HCT116 (cell line): ENCODE measurements around the gene AOAH. TPM values are rescaled to one million over a fixed set of nuclear protein-coding genes. Genes with fewer than 3 reads are reported as not detected.

Experiments used
- ATAC-seq: fragments of 200-7000 bp; cut with Tn5 transposase; 2 replicates; pipeline ENCODE4 v1.9.1; 2020; ENCODE audit warnings: mild to moderate bottlenecking, moderate library complexity
- BruUV-seq: library from RNA; stranded (reverse); fragments of 400-500 nt; replicated peaks from 2 replicates; lab custom pipeline; 2021; lab: Mats Ljungman, UMichigan
- CTCF ChIA-PET: fragments of 300-600 bp; sonication (Branson Sonifier 250); formaldehyde crosslinking; loops from one replicate; lab custom pipeline; 2021; ENCODE audit warnings: antibody characterized with exemption; lab: Charles Lee
- POLR2A ChIA-PET: fragments of 300-600, 350-600 bp; sonication (Branson Sonifier 250); formaldehyde crosslinking; loops from one replicate; lab custom pipeline; 2021; ENCODE audit warnings: antibody characterized with exemption; lab: Charles Lee
- RAD21 ChIA-PET, 2 experiments: fragments of 300-600 bp; sonication (Branson Sonifier 250); formaldehyde crosslinking; loops; one replicate each; lab custom pipeline; 2023; ENCODE audit warnings: low total read pairs in 2 of 2; ENCODE audit not compliant: uncharacterized antibody in 2 of 2, unreplicated experiment in 2 of 2, low non-redundant PET in 1 of 2; lab: Charles Lee
- DNase-seq: peaks from one replicate; pipeline ENCODE4 v3.0.0-alpha.2; 2010; ENCODE audit warnings: low read depth, low spot score
- H2AFZ ChIP-seq: fragments of 200-600 bp; shearing (Covaris generic), sonication (generic); 2 replicates; pipeline ENCODE4 v1.6.1; 2017; ENCODE audit warnings: low read depth, mixed run types, mixed read lengths, antibody characterized with exemption, low read length; ENCODE audit not compliant: poor library complexity, severe bottlenecking
- H3K27ac ChIP-seq: 2 replicates; pipeline ENCODE4 v1.5.1; 2012; ENCODE audit warnings: low read depth, low read length
- H3K27me3 ChIP-seq: fragments of 200-600 bp; sonication (generic); 2 replicates; pipeline ENCODE4 v1.6.1; 2016; ENCODE audit warnings: mixed run types, low read length, mixed read lengths; ENCODE audit not compliant: insufficient read depth
- H3K36me3 ChIP-seq, 2 experiments: fragments of 200-500 bp in 1 of 2; fragments of 200-600 bp in 1 of 2; sonication (Bioruptor generic) in 1 of 2; sonication (generic) in 1 of 2; 2 replicates each; pipeline versions ENCODE4 v1.5.1 to v1.6.1; 2014 to 2016; ENCODE audit warnings: low read length in 2 of 2, inconsistent platforms in 1 of 2, mixed read lengths in 1 of 2, mixed run types in 1 of 2; ENCODE audit not compliant: insufficient read depth in 2 of 2, control insufficient read depth in 1 of 2
- H3K4me1 ChIP-seq, 2 experiments: fragments of 200-600 bp in 1 of 2; sonication (generic) in 1 of 2; 2 replicates each; pipeline versions ENCODE4 v1.5.1 to v1.6.1; 2012 to 2017; ENCODE audit warnings: low read length in 2 of 2, inconsistent platforms in 1 of 2, mild to moderate bottlenecking in 1 of 2, mixed read lengths in 1 of 2, mixed run types in 1 of 2, moderate library complexity in 1 of 2; ENCODE audit not compliant: insufficient read depth in 2 of 2, control insufficient read depth in 1 of 2
- H3K4me2 ChIP-seq: fragments of 200-600 bp; sonication (generic); 2 replicates; pipeline ENCODE4 v1.6.1; 2017; ENCODE audit warnings: mixed run types, low read length, mixed read lengths
- H3K4me3 ChIP-seq, 2 experiments: fragments of 200-600 bp in 1 of 2; sonication (generic) in 1 of 2; replicated peaks in 1 of 2; 2 replicates each; pipeline ENCODE4 v1.5.1; 2011 to 2016; ENCODE audit warnings: low read length in 2 of 2, control low read depth in 1 of 2, low read depth in 1 of 2, mild to moderate bottlenecking in 1 of 2, mixed read lengths in 1 of 2, mixed run types in 1 of 2
- H3K79me2 ChIP-seq: fragments of 200-600 bp; sonication (generic); 2 replicates; pipeline ENCODE4 v1.6.1; 2017; ENCODE audit warnings: mild to moderate bottlenecking, mixed run types, low read length, moderate library complexity, mixed read lengths; ENCODE audit not compliant: insufficient read depth
- H3K9ac ChIP-seq: fragments of 200-600 bp; sonication (generic); 2 replicates; pipeline ENCODE4 v1.6.1; 2016; ENCODE audit warnings: low read length, mixed read lengths
- H3K9me2 ChIP-seq: fragments of 200-600 bp; sonication (generic), shearing (Covaris generic); 2 replicates; pipeline ENCODE4 v1.6.1; 2017; ENCODE audit warnings: mixed run types, mild to moderate bottlenecking, moderate library complexity; ENCODE audit not compliant: insufficient read depth
- H3K9me3 ChIP-seq, 2 experiments: fragments of 200-500 bp in 1 of 2; fragments of 200-600 bp in 1 of 2; sonication (Bioruptor generic) in 1 of 2; sonication (generic) in 1 of 2; 2 replicates each; pipeline ENCODE4 v1.6.1; 2014 to 2017; ENCODE audit warnings: low read length in 2 of 2, mixed read lengths in 2 of 2, inconsistent platforms in 1 of 2, low read depth in 1 of 2, mild to moderate bottlenecking in 1 of 2, mixed run types in 1 of 2, moderate library complexity in 1 of 2; ENCODE audit not compliant: control insufficient read depth in 1 of 2, insufficient read depth in 1 of 2
- H4K20me1 ChIP-seq: fragments of 200-600 bp; sonication (generic), shearing (Covaris generic); 2 replicates; pipeline ENCODE4 v1.6.1; 2017; ENCODE audit warnings: mixed run types, mild to moderate bottlenecking, moderate library complexity; ENCODE audit not compliant: insufficient read depth
- EZH2 ChIP-seq: fragments of 200-600 bp; sonication (generic); IDR thresholded peaks from 2 replicates; pipeline ENCODE4 v1.6.1; 2017; ENCODE audit warnings: antibody characterized with exemption, mixed run types
- POLR2AphosphoS5 ChIP-seq: IDR thresholded peaks from 2 replicates; pipeline ENCODE4 v1.6.1; 2011; ENCODE audit warnings: mild to moderate bottlenecking, low read depth, low read length, moderate library complexity
- RAD21 ChIP-seq: IDR thresholded peaks from 2 replicates; pipeline ENCODE4 v1.6.1; 2012; ENCODE audit warnings: low read depth, mild to moderate bottlenecking
- YY1 ChIP-seq: IDR thresholded peaks from 2 replicates; pipeline ENCODE4 v1.6.1; 2011; ENCODE audit warnings: low read length, low read depth, moderate library complexity, mild to moderate bottlenecking; ENCODE audit not compliant: insufficient replicate concordance; ENCODE audit errors: extremely low read depth
- intact Hi-C: fragments of 100-400 bp; cut with micrococcal nuclease; formaldehyde crosslinking; loops from 2 replicates; pipeline ENCODE4 v1.10.0; 2022
- total RNA-seq: library from RNA; stranded (reverse); gene quantifications from one replicate; pipeline ENCODE4 v1.2.1, GENCODE V29; 2021; ENCODE audit not compliant: unreplicated experiment
- TF ChIP-seq, protein P1 (sequence below): IDR thresholded peaks from 2 replicates; pipeline ENCODE4 v1.6.1; 2011; ENCODE audit warnings: mild to moderate bottlenecking, low read length, moderate library complexity; ENCODE audit not compliant: insufficient replicate concordance; ENCODE audit errors: extremely low read depth
- TF ChIP-seq, protein P2 (sequence below): IDR thresholded peaks from 2 replicates; pipeline ENCODE4 v1.6.1; 2012

The AOAH gene
- total RNA-seq, 1 experiment from 2014 or later = 1.1 TPM

DNA sequence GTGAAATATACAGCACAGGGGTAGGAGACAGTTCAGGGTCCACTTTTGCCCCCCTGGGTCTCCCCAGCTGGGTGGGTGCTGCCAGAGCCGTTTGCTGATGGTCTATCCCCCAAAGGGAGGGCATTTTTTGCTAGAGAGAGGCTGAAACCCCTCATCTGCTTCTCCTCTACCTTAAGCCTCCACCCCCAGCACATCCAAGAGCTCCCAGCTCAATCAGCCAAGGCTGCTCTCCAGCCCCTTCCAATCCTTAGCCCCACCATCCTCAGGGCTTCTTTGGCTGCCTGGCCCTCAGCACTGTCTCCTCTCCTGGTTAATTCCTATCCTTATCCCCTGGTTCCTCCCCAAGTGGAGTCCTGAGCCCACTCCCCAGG, 153.1 kb downstream of the AOAH start:
- H3K9me2 ChIP-seq = no peaks in the 10 kb centered on the region
- ATAC-seq = no peak
- no peaks in the 10 kb centered on the region for H3K36me3 ChIP-seq
- no peak overlapping the region for H3K4me3 ChIP-seq
- CTCF ChIA-PET = no interaction called here
- TF ChIP-seq RAD21 = no peak
- no peak for TF ChIP-seq EZH2
- TF ChIP-seq, all 23 proteins: peak for 0
- no peak overlapping the region for H3K4me2 ChIP-seq
- H3K79me2 ChIP-seq = no peaks in the 10 kb centered on the region
- H2AFZ ChIP-seq = no peak overlapping the region
- no peaks in the 10 kb centered on the region for H4K20me1 ChIP-seq
- no peaks in the 10 kb centered on the region for H3K9me3 ChIP-seq
- no peak overlapping the region for H3K9ac ChIP-seq
- intact Hi-C loops = no loop called here
- no TSS peak for BruUV-seq
- no peaks in the 10 kb centered on the region for H3K27me3 ChIP-seq
- no peak for DNase-seq
- POLR2A ChIA-PET = no interaction called here
- RAD21 ChIA-PET = no interaction called here
- no peaks in the 10 kb centered on the region for H3K4me1 ChIP-seq
- no peak overlapping the region for H3K27ac ChIP-seq

DNA sequence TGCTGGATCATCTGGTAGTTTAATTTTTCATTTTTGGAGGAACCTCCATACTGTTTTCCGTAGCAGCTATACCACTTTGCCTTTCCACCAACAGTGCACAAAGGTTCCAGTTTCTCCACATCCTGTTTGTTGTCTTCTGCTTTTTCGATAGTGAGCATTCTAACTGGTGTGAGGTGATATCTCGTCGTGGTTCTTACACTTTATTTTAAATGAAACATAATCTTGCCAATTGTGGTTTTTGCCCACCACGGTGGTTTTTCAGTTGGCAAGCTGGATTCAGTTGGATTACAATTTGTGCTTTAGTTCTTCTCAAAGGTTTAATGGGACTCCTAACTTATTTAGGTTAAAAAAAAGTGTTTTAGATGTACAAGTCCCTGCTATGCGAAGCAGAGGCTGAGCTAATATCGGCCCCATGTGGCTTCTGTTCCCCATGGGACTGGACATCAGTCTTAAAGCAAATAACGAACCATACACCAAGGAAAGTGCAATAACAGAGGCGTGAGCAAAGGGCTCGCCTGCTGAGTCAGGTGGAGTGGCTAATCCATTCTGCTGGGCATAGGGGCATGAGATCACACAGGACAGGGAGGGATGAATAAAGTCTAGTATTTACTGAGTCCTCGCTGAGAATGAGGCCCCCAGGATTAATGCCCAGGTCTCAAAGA, 153.6 kb downstream of the AOAH start:
- H3K4me2 ChIP-seq = no peak overlapping the region
- H3K9me2 ChIP-seq = no peaks in the 10 kb centered on the region
- intact Hi-C loops = no loop called here
- no TSS peak for BruUV-seq
- H3K9me3 ChIP-seq = no peaks in the 10 kb centered on the region
- TF ChIP-seq YY1 = no peak
- TF ChIP-seq, protein P1, sequence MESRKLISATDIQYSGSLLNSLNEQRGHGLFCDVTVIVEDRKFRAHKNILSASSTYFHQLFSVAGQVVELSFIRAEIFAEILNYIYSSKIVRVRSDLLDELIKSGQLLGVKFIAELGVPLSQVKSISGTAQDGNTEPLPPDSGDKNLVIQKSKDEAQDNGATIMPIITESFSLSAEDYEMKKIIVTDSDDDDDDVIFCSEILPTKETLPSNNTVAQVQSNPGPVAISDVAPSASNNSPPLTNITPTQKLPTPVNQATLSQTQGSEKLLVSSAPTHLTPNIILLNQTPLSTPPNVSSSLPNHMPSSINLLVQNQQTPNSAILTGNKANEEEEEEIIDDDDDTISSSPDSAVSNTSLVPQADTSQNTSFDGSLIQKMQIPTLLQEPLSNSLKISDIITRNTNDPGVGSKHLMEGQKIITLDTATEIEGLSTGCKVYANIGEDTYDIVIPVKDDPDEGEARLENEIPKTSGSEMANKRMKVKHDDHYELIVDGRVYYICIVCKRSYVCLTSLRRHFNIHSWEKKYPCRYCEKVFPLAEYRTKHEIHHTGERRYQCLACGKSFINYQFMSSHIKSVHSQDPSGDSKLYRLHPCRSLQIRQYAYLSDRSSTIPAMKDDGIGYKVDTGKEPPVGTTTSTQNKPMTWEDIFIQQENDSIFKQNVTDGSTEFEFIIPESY = no peak
- TF ChIP-seq POLR2AphosphoS5 = no peak
- TF ChIP-seq, protein P2, sequence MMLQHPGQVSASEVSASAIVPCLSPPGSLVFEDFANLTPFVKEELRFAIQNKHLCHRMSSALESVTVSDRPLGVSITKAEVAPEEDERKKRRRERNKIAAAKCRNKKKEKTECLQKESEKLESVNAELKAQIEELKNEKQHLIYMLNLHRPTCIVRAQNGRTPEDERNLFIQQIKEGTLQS = no peak
- no peak for ATAC-seq
- RAD21 ChIA-PET = no interaction called here
- DNase-seq = no peak
- H2AFZ ChIP-seq = no peak overlapping the region
- H3K27ac ChIP-seq = no peak overlapping the region
- no peaks in the 10 kb centered on the region for H3K36me3 ChIP-seq
- no peak overlapping the region for H3K4me3 ChIP-seq
- H3K27me3 ChIP-seq = no peaks in the 10 kb centered on the region
- POLR2A ChIA-PET = no interaction called here
- H4K20me1 ChIP-seq = no peaks in the 10 kb centered on the region
- no peak overlapping the region for H3K9ac ChIP-seq
- H3K79me2 ChIP-seq = no peaks in the 10 kb centered on the region
- H3K4me1 ChIP-seq = no peaks in the 10 kb centered on the region
- CTCF ChIA-PET = no interaction called here
